IgD-negative memory B cell (primary cell): ENCODE data around the gene MAP3K4. TPM values are rescaled to one million over a fixed set of nuclear protein-coding genes. Genes with fewer than 3 reads are reported as not detected.
A peak's percentile ranks its signal among the peaks of the same experiment; 100 is the strongest.

ENCODE experiments used
- H3K27ac Mint-ChIP-seq, 3 donors: one replicate each; pipeline ENCODE4 v1.8.0; 2020 to 2022; ENCODE audit warnings: mild to moderate bottlenecking in 3 of 3, mixed read lengths in 3 of 3, moderate library complexity in 1 of 3
- H3K27me3 Mint-ChIP-seq: one replicate; pipeline ENCODE4 v1.8.0; 2021; ENCODE audit warnings: mixed read lengths
- H3K36me3 Mint-ChIP-seq: one replicate; pipeline ENCODE4 v1.8.0; 2020; ENCODE audit warnings: mild to moderate bottlenecking, mixed read lengths
- H3K4me1 Mint-ChIP-seq, 3 donors: one replicate each; pipeline ENCODE4 v1.8.0; 2020 to 2022; ENCODE audit warnings: mixed read lengths in 3 of 3, mild to moderate bottlenecking in 1 of 3
- H3K4me3 Mint-ChIP-seq, 4 donors: one replicate each; pipeline ENCODE4 v1.8.0; 2020 to 2022; ENCODE audit warnings: mild to moderate bottlenecking in 4 of 4, mixed read lengths in 4 of 4, moderate library complexity in 3 of 4
- H3K9me3 Mint-ChIP-seq, 3 donors: one replicate each; pipeline ENCODE4 v1.8.0; 2020 to 2021; ENCODE audit warnings: mixed read lengths in 3 of 3, mild to moderate bottlenecking in 1 of 3
- polyA plus RNA-seq: library from polyadenylated mRNA; unstranded; fragments of 300-500 nt; fragmentation: Illumina TruSeq; gene quantifications from one replicate; pipeline ENCODE4 v1.2.3, GENCODE V29; 2021

The MAP3K4 gene, protein sequence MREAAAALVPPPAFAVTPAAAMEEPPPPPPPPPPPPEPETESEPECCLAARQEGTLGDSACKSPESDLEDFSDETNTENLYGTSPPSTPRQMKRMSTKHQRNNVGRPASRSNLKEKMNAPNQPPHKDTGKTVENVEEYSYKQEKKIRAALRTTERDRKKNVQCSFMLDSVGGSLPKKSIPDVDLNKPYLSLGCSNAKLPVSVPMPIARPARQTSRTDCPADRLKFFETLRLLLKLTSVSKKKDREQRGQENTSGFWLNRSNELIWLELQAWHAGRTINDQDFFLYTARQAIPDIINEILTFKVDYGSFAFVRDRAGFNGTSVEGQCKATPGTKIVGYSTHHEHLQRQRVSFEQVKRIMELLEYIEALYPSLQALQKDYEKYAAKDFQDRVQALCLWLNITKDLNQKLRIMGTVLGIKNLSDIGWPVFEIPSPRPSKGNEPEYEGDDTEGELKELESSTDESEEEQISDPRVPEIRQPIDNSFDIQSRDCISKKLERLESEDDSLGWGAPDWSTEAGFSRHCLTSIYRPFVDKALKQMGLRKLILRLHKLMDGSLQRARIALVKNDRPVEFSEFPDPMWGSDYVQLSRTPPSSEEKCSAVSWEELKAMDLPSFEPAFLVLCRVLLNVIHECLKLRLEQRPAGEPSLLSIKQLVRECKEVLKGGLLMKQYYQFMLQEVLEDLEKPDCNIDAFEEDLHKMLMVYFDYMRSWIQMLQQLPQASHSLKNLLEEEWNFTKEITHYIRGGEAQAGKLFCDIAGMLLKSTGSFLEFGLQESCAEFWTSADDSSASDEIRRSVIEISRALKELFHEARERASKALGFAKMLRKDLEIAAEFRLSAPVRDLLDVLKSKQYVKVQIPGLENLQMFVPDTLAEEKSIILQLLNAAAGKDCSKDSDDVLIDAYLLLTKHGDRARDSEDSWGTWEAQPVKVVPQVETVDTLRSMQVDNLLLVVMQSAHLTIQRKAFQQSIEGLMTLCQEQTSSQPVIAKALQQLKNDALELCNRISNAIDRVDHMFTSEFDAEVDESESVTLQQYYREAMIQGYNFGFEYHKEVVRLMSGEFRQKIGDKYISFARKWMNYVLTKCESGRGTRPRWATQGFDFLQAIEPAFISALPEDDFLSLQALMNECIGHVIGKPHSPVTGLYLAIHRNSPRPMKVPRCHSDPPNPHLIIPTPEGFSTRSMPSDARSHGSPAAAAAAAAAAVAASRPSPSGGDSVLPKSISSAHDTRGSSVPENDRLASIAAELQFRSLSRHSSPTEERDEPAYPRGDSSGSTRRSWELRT (N-terminal part only)
- 10.5 TPM for polyA plus RNA-seq

- peaks cover 3% of the 10 kb centered on the region for H3K27me3 Mint-ChIP-seq
- no peaks in the 10 kb centered on the region for H3K36me3 Mint-ChIP-seq
- H3K9me3 Mint-ChIP-seq, result no peaks in the 10 kb centered on the region
- H3K4me3 Mint-ChIP-seq, result peak within 1 kb of the TSS; percentile 90 to 98 (median 94)
- H3K4me1 Mint-ChIP-seq, result peaks cover 20 to 31% (median 25%) of the 10 kb centered on the region in 3 donors
- peak within 1 kb of the TSS; percentile 88 to 97 (median 90) for H3K27ac Mint-ChIP-seq
These were observed at the start of gene MAP3K4 for GRCh38 chr6:160991406-160992060. Gene MAP3K4, plus strand, starts transcription at chr6:160991769. Its CDS starts 163 bp downstream, at chr6:160991932.

- H3K36me3 Mint-ChIP-seq, result no peaks in the 10 kb centered on the region
- no peaks in the 10 kb centered on the region for H3K4me1 Mint-ChIP-seq
- no peak overlapping the region for H3K27ac Mint-ChIP-seq
- H3K4me3 Mint-ChIP-seq, result no peak overlapping the region
- H3K9me3 Mint-ChIP-seq, result peaks cover 0 to 2% (median 0%) of the 10 kb centered on the region in 3 donors
- H3K27me3 Mint-ChIP-seq, result peaks cover 3% of the 10 kb centered on the region
These were observed 47.6 kb upstream of the MAP3K4 start for GRCh38 chr6:160943997-160944396.

DNA sequence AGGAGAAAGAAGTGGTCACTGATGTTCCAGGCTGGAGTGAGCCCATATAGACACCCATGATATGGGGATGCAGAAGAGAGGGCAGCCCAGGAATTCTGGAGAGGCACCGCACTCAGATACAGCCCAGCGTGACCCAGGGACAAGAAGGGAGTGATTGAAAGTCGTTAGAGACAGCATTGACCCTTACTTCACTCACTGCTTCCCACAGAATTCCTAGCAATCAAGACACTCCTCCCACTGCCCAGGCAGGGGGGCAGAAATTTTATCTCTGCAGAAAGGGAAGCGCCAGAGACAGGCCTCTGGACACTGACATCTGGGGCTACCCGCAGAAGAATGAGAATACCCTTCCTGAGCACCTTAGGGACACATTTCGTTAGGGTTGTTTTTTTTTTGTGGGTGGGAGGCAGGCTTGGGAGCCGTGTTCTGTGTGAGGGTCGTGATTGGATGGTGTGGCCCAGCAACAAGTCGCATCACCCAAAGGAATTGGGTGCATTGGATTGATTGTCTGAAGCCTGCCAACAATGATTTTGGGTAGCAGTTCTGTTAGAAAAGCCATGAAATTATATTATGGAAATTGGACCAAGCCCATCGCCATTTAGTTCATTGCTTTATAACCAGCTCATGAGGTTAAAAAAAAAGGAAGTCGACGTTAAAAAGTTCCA, 45.9 kb upstream of the MAP3K4 start:
- no peaks in the 10 kb centered on the region for H3K4me1 Mint-ChIP-seq
- H3K9me3 Mint-ChIP-seq, result no peaks in the 10 kb centered on the region
- no peaks in the 10 kb centered on the region for H3K36me3 Mint-ChIP-seq
- no peak overlapping the region for H3K27ac Mint-ChIP-seq
- H3K27me3 Mint-ChIP-seq, result no peaks in the 10 kb centered on the region
- no peak overlapping the region for H3K4me3 Mint-ChIP-seq

DNA sequence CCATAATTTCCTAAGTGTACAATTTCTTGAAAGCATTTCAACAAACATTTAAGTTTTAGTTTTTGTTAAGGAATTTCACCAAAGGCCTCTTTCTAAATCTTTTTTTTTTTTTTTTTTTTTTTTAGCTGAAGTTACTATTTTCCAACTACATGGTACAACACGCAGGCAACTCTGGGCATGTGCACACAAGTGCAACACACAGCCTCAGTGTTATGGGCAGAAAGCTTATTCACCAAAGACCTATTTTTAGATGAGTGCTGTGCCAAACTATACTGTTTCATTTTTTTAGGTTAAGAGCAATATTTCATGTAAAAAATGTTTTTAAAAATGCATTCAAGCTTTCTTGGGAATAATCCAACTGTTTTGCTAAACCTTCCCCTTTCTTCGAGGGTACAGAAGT, 42.0 kb upstream of the MAP3K4 start:
- no peak overlapping the region for H3K27ac Mint-ChIP-seq
- no peaks in the 10 kb centered on the region for H3K9me3 Mint-ChIP-seq
- no peaks in the 10 kb centered on the region for H3K4me1 Mint-ChIP-seq
- no peaks in the 10 kb centered on the region for H3K36me3 Mint-ChIP-seq
- H3K4me3 Mint-ChIP-seq, result no peak overlapping the region
- peaks cover 11% of the 10 kb centered on the region for H3K27me3 Mint-ChIP-seq

- Mint-ChIP-seq H3K36me3 (no peaks in the 10 kb centered on the region), H3K27me3 (peaks cover 12% of the 10 kb centered on the region), H3K9me3 (no peaks in the 10 kb centered on the region), H3K27ac (no peak overlapping the region), H3K4me1 (no peaks in the 10 kb centered on the region), H3K4me3 (no peak overlapping the region)
These were observed 41.1 kb upstream of the MAP3K4 start for GRCh38 chr6:160950507-160950906.

GRCh38 chr6:160951187-160952030, 40.2 kb upstream of the MAP3K4 start:
- H3K27me3 Mint-ChIP-seq, result peaks cover 17% of the 10 kb centered on the region
- no peaks in the 10 kb centered on the region for H3K36me3 Mint-ChIP-seq
- no peaks in the 10 kb centered on the region for H3K9me3 Mint-ChIP-seq
- H3K4me3 Mint-ChIP-seq, result no peak overlapping the region
- H3K4me1 Mint-ChIP-seq, result no peaks in the 10 kb centered on the region
- H3K27ac Mint-ChIP-seq, result no peak overlapping the region

DNA sequence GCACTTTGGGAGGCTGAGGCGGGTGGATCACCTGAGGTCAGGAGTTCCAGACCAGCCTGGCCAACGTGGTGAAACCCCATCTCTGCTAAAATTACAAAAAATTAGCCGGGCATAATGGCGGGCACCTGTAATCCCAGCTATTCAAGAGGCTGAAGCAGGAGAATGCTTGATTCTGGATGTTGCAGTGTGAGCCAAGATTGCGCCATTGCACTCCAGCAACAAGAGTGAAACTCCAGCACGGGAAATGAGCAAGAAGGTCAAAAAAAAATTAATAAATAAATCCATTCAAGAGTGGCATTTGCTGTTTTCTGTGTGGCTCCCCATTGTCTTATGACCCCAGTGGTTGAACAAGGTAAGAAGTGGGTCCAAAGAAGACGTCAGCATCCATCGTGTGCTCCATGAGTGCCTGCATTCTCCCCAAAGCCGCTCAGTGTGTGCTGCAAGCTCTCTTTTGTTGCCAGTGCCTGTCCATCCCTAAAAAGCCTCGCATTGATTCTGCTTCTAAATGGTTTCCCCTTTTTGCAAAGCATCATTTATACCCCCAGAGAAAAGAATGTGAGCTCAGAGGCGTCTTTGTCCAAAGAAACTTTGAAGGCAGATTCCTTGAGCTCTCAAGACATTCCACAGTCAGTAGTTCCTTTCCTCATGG, 38.8 kb upstream of the MAP3K4 start:
- H3K27ac Mint-ChIP-seq, result no peak overlapping the region
- no peaks in the 10 kb centered on the region for H3K4me1 Mint-ChIP-seq
- H3K4me3 Mint-ChIP-seq, result no peak overlapping the region
- no peaks in the 10 kb centered on the region for H3K9me3 Mint-ChIP-seq
- H3K36me3 Mint-ChIP-seq, result no peaks in the 10 kb centered on the region
- peaks cover 17% of the 10 kb centered on the region for H3K27me3 Mint-ChIP-seq

DNA sequence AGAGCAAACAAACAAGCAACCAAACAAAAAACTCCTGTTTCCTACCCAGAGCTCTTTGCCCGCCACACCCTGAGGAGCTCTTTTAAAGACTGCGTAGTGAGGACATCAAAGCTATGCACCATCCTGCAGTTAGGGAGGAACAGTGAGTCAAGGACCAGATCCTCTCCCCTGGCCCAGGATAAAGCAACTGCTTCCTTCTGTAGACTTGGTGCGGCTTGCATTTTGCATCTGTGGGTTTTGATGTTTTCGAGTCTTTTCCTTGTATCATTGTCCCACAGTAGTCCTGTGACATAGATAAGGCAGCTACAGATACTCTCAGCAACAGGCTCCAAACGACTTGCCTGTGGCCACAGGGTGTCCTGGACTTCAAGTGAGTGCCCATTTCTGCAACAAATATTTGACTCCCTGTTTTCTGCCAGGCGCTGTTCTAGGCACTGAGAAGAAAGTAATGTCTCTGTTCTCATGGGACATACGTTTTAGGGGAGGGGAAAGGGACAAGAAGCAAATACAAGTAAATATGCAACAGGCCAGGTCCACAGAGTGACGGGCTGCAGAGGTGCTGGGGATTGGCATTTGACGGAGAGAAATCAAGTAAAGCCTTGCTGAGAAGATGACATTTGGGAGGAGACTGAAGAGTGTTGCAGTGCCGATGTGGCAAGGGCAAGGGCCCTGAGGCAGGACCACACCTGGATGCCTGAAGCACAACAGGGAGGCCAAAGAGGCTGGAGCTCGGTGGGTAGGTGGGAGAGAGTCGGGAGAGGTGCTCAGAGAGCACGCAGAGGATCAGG, 35.9 kb upstream of the MAP3K4 start:
- Mint-ChIP-seq H3K27me3 (peaks cover 20% of the 10 kb centered on the region), H3K27ac (no peak overlapping the region), H3K36me3 (no peaks in the 10 kb centered on the region), H3K9me3 (no peaks in the 10 kb centered on the region), H3K4me3 (no peak overlapping the region), H3K4me1 (no peaks in the 10 kb centered on the region)

DNA sequence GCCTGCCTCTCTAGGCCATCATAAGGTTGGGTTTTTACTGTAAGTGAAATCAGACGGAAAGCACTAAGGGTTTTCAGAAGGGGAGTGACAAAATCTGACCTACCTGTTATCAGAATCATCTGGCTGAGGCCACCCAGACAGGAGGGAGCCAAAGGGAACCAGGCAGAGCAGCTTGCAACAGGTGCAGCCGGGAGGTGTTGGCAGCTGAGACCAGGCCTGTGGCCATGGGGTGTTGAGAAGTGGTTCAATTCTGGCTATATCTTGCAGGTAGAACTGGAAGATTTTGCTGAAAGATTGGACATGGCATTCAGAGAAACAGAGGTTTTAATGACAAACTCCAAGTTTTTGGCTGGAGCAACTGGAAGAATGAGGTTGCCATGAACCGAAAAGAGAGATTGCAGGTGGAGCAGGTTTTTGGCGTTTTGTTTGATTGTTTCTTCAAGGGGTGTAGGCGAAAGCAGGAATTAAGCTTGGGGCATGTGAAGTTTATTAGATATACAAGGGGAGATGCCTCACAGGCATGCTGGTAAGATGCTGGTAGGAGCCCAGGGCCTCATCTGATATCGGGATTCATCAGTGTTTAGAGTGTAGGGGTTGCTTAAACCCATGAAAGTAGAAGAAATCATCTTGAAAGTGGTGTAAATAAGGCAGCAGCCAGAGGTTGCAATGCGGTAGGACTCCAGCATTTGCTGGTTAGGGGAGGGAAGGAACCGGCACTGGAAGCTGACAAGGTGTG, 35.1 kb upstream of the MAP3K4 start:
- Mint-ChIP-seq H3K9me3 (no peaks in the 10 kb centered on the region), H3K27ac (no peak overlapping the region), H3K27me3 (peaks cover 19% of the 10 kb centered on the region), H3K4me1 (no peaks in the 10 kb centered on the region), H3K36me3 (no peaks in the 10 kb centered on the region), H3K4me3 (no peak overlapping the region)

DNA sequence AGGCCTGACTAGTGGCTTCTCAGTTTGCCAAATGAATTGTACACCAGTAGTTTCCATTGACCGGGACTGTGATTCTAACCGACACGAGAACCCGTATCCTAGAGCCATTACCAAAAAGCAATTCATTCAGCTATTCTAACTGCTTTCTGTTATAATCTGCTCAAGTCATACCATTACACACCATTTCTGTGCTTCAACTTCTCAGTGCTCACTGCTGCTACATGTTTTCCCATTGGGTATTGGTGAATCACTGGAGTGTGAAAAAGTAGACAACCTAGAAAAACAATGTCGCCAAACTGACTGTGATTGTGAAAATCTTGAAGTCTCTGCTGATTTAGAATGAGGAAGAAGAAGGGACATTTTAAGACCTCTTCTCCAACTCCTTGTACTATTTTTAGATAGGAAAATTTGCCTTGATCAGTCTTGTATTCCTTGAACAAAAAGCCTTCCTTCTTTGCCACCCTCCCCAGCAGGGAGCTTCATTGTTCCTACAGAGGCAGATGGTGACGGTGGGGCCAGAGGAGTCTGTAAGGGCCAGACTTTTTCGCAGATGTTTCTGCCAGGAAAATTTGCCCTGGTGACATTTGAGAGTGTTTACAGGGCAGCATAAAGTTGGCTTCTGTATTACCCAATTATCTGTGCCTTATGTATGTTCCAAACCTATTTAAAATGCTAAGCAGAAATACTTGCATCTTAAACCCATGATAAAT, 31.7 kb upstream of the MAP3K4 start:
- no peaks in the 10 kb centered on the region for H3K4me1 Mint-ChIP-seq
- no peak overlapping the region for H3K4me3 Mint-ChIP-seq
- no peaks in the 10 kb centered on the region for H3K36me3 Mint-ChIP-seq
- no peaks in the 10 kb centered on the region for H3K9me3 Mint-ChIP-seq
- no peak overlapping the region for H3K27ac Mint-ChIP-seq
- H3K27me3 Mint-ChIP-seq, result peaks cover 8% of the 10 kb centered on the region

- Mint-ChIP-seq H3K4me1 (no peaks in the 10 kb centered on the region), H3K9me3 (no peaks in the 10 kb centered on the region), H3K4me3 (no peak overlapping the region), H3K27me3 (peaks cover 7% of the 10 kb centered on the region), H3K27ac (no peak overlapping the region), H3K36me3 (no peaks in the 10 kb centered on the region)
These were observed 30.7 kb upstream of the MAP3K4 start for GRCh38 chr6:160960839-160961238.
